HCT116 (cell line): ENCODE measurements around the gene TRPM4. TPM values are rescaled to one million over a fixed set of nuclear protein-coding genes. Genes with fewer than 3 reads are reported as not detected.
"Not testable (repeated sequence)": the region's sequence is repeated elsewhere in the genome, so short reads cannot be mapped to it uniquely, and the experiment has no call there.

Experiments used
- ATAC-seq: fragments of 200-7000 bp; cut with Tn5 transposase; 2 replicates; pipeline ENCODE4 v1.9.1; 2020; ENCODE audit warnings: mild to moderate bottlenecking, moderate library complexity
- BruUV-seq: library from RNA; stranded (reverse); fragments of 400-500 nt; replicated peaks from 2 replicates; lab custom pipeline; 2021; lab: Mats Ljungman, UMichigan
- CTCF ChIA-PET: fragments of 300-600 bp; sonication (Branson Sonifier 250); formaldehyde crosslinking; loops from one replicate; lab custom pipeline; 2021; ENCODE audit warnings: antibody characterized with exemption; lab: Charles Lee
- POLR2A ChIA-PET: fragments of 300-600, 350-600 bp; sonication (Branson Sonifier 250); formaldehyde crosslinking; loops from one replicate; lab custom pipeline; 2021; ENCODE audit warnings: antibody characterized with exemption; lab: Charles Lee
- RAD21 ChIA-PET, 2 experiments: fragments of 300-600 bp; sonication (Branson Sonifier 250); formaldehyde crosslinking; loops; one replicate each; lab custom pipeline; 2023; ENCODE audit warnings: low total read pairs in 2 of 2; ENCODE audit not compliant: uncharacterized antibody in 2 of 2, unreplicated experiment in 2 of 2, low non-redundant PET in 1 of 2; lab: Charles Lee
- DNase-seq: peaks from one replicate; pipeline ENCODE4 v3.0.0-alpha.2; 2010; ENCODE audit warnings: low read depth, low spot score
- H2AFZ ChIP-seq: fragments of 200-600 bp; shearing (Covaris generic), sonication (generic); 2 replicates; pipeline ENCODE4 v1.6.1; 2017; ENCODE audit warnings: low read depth, mixed run types, mixed read lengths, antibody characterized with exemption, low read length; ENCODE audit not compliant: poor library complexity, severe bottlenecking
- H3K27ac ChIP-seq: 2 replicates; pipeline ENCODE4 v1.5.1; 2012; ENCODE audit warnings: low read depth, low read length
- H3K27me3 ChIP-seq: fragments of 200-600 bp; sonication (generic); 2 replicates; pipeline ENCODE4 v1.6.1; 2016; ENCODE audit warnings: mixed run types, low read length, mixed read lengths; ENCODE audit not compliant: insufficient read depth
- H3K36me3 ChIP-seq, 2 experiments: fragments of 200-500 bp in 1 of 2; fragments of 200-600 bp in 1 of 2; sonication (Bioruptor generic) in 1 of 2; sonication (generic) in 1 of 2; 2 replicates each; pipeline versions ENCODE4 v1.5.1 to v1.6.1; 2014 to 2016; ENCODE audit warnings: low read length in 2 of 2, inconsistent platforms in 1 of 2, mixed read lengths in 1 of 2, mixed run types in 1 of 2; ENCODE audit not compliant: insufficient read depth in 2 of 2, control insufficient read depth in 1 of 2
- H3K4me1 ChIP-seq, 2 experiments: fragments of 200-600 bp in 1 of 2; sonication (generic) in 1 of 2; 2 replicates each; pipeline versions ENCODE4 v1.5.1 to v1.6.1; 2012 to 2017; ENCODE audit warnings: low read length in 2 of 2, inconsistent platforms in 1 of 2, mild to moderate bottlenecking in 1 of 2, mixed read lengths in 1 of 2, mixed run types in 1 of 2, moderate library complexity in 1 of 2; ENCODE audit not compliant: insufficient read depth in 2 of 2, control insufficient read depth in 1 of 2
- H3K4me2 ChIP-seq: fragments of 200-600 bp; sonication (generic); 2 replicates; pipeline ENCODE4 v1.6.1; 2017; ENCODE audit warnings: mixed run types, low read length, mixed read lengths
- H3K4me3 ChIP-seq, 2 experiments: fragments of 200-600 bp in 1 of 2; sonication (generic) in 1 of 2; replicated peaks in 1 of 2; 2 replicates each; pipeline ENCODE4 v1.5.1; 2011 to 2016; ENCODE audit warnings: low read length in 2 of 2, control low read depth in 1 of 2, low read depth in 1 of 2, mild to moderate bottlenecking in 1 of 2, mixed read lengths in 1 of 2, mixed run types in 1 of 2
- H3K79me2 ChIP-seq: fragments of 200-600 bp; sonication (generic); 2 replicates; pipeline ENCODE4 v1.6.1; 2017; ENCODE audit warnings: mild to moderate bottlenecking, mixed run types, low read length, moderate library complexity, mixed read lengths; ENCODE audit not compliant: insufficient read depth
- H3K9ac ChIP-seq: fragments of 200-600 bp; sonication (generic); 2 replicates; pipeline ENCODE4 v1.6.1; 2016; ENCODE audit warnings: low read length, mixed read lengths
- H3K9me2 ChIP-seq: fragments of 200-600 bp; sonication (generic), shearing (Covaris generic); 2 replicates; pipeline ENCODE4 v1.6.1; 2017; ENCODE audit warnings: mixed run types, mild to moderate bottlenecking, moderate library complexity; ENCODE audit not compliant: insufficient read depth
- H3K9me3 ChIP-seq, 2 experiments: fragments of 200-500 bp in 1 of 2; fragments of 200-600 bp in 1 of 2; sonication (Bioruptor generic) in 1 of 2; sonication (generic) in 1 of 2; 2 replicates each; pipeline ENCODE4 v1.6.1; 2014 to 2017; ENCODE audit warnings: low read length in 2 of 2, mixed read lengths in 2 of 2, inconsistent platforms in 1 of 2, low read depth in 1 of 2, mild to moderate bottlenecking in 1 of 2, mixed run types in 1 of 2, moderate library complexity in 1 of 2; ENCODE audit not compliant: control insufficient read depth in 1 of 2, insufficient read depth in 1 of 2
- H4K20me1 ChIP-seq: fragments of 200-600 bp; sonication (generic), shearing (Covaris generic); 2 replicates; pipeline ENCODE4 v1.6.1; 2017; ENCODE audit warnings: mixed run types, mild to moderate bottlenecking, moderate library complexity; ENCODE audit not compliant: insufficient read depth
- FOSL1 ChIP-seq: IDR thresholded peaks from 2 replicates; pipeline ENCODE4 v1.6.1; 2012; ENCODE audit warnings: low read depth
- REST ChIP-seq: IDR thresholded peaks from 2 replicates; pipeline ENCODE4 v1.6.1; 2012; ENCODE audit warnings: low read depth
- TCF7L2 ChIP-seq: IDR thresholded peaks from 2 replicates; pipeline ENCODE4 v1.7.0; 2011; ENCODE audit warnings: borderline replicate concordance, inconsistent platforms; ENCODE audit not compliant: insufficient read depth, insufficient read length; ENCODE audit errors: extremely low read depth
- intact Hi-C: fragments of 100-400 bp; cut with micrococcal nuclease; formaldehyde crosslinking; loops from 2 replicates; pipeline ENCODE4 v1.10.0; 2022
- total RNA-seq: library from RNA; stranded (reverse); gene quantifications from one replicate; pipeline ENCODE4 v1.2.1, GENCODE V29; 2021; ENCODE audit not compliant: unreplicated experiment

TRPM4 gene
- total RNA-seq, 1 experiment from 2014 or later = 44.2 TPM

- H3K4me1 ChIP-seq = peaks cover 9 to 24% of the 10 kb centered on the region in 2 experiments
- intact Hi-C loops, H3K4me3 ChIP-seq, H4K20me1 ChIP-seq, H3K9ac ChIP-seq, H2AFZ ChIP-seq, ATAC-seq, H3K27me3 ChIP-seq, H3K4me2 ChIP-seq, H3K9me2 ChIP-seq, H3K27ac ChIP-seq, POLR2A ChIA-PET, BruUV-seq, DNase-seq, H3K79me2 ChIP-seq, RAD21 ChIA-PET, CTCF ChIA-PET, H3K36me3 ChIP-seq, H3K9me3 ChIP-seq: not testable (repeated sequence)
Observed at GRCh38 chr19:49123285-49123684, 34.3 kb upstream of the TRPM4 start.

GRCh38 chr19:49125025-49125731 is 32.4 kb upstream of the TRPM4 start:
- intact Hi-C loops = no loop called here
- RAD21 ChIA-PET = no interaction called here
- no TSS peak for BruUV-seq
- Histone ChIP-seq H3K4me2 (no peak overlapping the region), H3K36me3 (peaks cover 0 to under 1% of the 10 kb centered on the region in 2 experiments; a peak in 1 of 4 replicates), H3K9me3 (no peaks in the 10 kb centered on the region), H3K9me2 (no peaks in the 10 kb centered on the region), H3K4me3 (no peak overlapping the region), H4K20me1 (no peaks in the 10 kb centered on the region), H3K9ac (no peak overlapping the region), H3K4me1 (peaks cover 14 to 24% of the 10 kb centered on the region in 2 experiments), H3K79me2 (no peaks in the 10 kb centered on the region), H3K27ac (no peak overlapping the region), H3K27me3 (no peaks in the 10 kb centered on the region), H2AFZ (no peak overlapping the region)
- no peak for TF ChIP-seq TCF7L2
- TF ChIP-seq FOSL1 = no peak
- TF ChIP-seq REST = no peak
- no peak for DNase-seq
- no peak for ATAC-seq
- CTCF ChIA-PET = no interaction called here
- POLR2A ChIA-PET = interaction anchor here (1.1 kb wide), 1 partner anchor 20 kb away, joined by 7 read pairs; no protein-coding TSS in a partner anchor
